ENCODE measurements around the gene FAM98C.

The FAM98C gene

GRCh38 chr19:38457690-38458405, 55.0 kb downstream of the FAM98C start:
- Histone ChIP-seq H2AFZ (ENCODE audit: low read length) (no peak overlapping the region), H3K9me3 (ENCODE audit: low read length) (no peaks in the 10 kb centered on the region), H3F3A (ENCODE audit: insufficient read depth, low read length) (no peaks in the 10 kb centered on the region), H3K27me3 (ENCODE audit: insufficient read depth, low read length) (peaks cover 5% of the 10 kb centered on the region; the same call in 1 of the 2 replicates), H3K36me3 (ENCODE audit: insufficient read depth, low read length) (no peaks in the 10 kb centered on the region), H3K9me2 (ENCODE audit: low read depth, low read length) (no peaks in the 10 kb centered on the region), H3K4me2 (ENCODE audit: low read length) (no peak overlapping the region), H3K79me2 (ENCODE audit: insufficient read depth, low read length) (no peaks in the 10 kb centered on the region), H3K27ac (ENCODE audit: low read depth, low read length, poor library complexity, severe bottlenecking) (no peak overlapping the region), H4K20me1 (ENCODE audit: insufficient read depth, low read length) (no peaks in the 10 kb centered on the region), H3K4me1 (ENCODE audit: insufficient read depth, low read length, severe bottlenecking) (no peaks in the 10 kb centered on the region), H3K9ac (ENCODE audit: low read length) (no peak overlapping the region), H3K4me3 (ENCODE audit: low read depth, low read length, poor library complexity, severe bottlenecking) (no peak overlapping the region)
- no peak for TF ChIP-seq CTCF (IDR thresholded peaks at IDR 0.05; ENCODE audit: low read length)
- no peak for TF ChIP-seq EZH2 (IDR thresholded peaks at IDR 0.05; ENCODE audit: borderline replicate concordance, low read length)
